ENCODE results near the gene NDUFA13.

DNA sequence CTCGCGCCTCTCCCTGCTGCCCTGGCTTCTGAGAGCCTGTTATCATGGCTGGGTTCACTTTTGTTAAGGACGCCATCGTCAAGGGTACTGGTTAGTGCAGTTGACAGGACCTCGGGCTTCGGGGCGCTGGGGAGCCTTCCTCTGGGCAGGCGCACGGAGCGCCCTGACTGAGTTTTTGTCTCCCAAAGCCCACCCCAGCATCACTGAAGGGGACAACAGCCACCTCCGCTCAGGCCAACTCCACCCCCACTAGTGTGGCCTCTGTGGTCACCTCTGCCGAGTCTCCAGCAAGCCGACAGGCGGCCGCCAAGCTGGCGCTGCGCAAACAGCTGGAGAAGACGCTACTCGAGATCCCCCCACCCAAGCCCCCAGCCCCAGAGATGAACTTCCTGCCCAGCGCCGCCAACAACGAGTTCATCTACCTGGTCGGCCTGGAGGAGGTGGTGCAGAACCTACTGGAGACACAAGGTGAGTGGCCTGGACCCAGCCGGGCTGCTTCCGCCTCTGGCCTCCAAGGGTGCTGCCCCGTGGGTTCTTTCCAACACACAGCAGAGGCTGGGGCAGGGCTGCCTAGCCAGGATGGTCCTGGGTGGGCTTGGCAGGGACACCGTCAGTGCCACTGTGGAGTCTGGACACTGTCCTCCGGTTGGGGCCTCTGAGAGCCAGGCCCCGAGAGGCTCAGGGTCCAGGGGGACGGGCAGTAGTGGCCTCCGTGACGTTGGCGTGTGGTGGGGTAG is 17.6 kb upstream of the NDUFA13 start:
- TF ChIP-seq, protein P1, sequence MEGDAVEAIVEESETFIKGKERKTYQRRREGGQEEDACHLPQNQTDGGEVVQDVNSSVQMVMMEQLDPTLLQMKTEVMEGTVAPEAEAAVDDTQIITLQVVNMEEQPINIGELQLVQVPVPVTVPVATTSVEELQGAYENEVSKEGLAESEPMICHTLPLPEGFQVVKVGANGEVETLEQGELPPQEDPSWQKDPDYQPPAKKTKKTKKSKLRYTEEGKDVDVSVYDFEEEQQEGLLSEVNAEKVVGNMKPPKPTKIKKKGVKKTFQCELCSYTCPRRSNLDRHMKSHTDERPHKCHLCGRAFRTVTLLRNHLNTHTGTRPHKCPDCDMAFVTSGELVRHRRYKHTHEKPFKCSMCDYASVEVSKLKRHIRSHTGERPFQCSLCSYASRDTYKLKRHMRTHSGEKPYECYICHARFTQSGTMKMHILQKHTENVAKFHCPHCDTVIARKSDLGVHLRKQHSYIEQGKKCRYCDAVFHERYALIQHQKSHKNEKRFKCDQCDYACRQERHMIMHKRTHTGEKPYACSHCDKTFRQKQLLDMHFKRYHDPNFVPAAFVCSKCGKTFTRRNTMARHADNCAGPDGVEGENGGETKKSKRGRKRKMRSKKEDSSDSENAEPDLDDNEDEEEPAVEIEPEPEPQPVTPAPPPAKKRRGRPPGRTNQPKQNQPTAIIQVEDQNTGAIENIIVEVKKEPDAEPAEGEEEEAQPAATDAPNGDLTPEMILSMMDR (IDR thresholded peaks at IDR 0.05), result no peak
- TF ChIP-seq MXI1 (IDR thresholded peaks at IDR 0.05; ENCODE audit: low read depth, low read length), result no peak
- no peak for TF ChIP-seq RFX5 (IDR thresholded peaks at IDR 0.05; ENCODE audit: low read length)
- no peak for TF ChIP-seq EP300 (IDR thresholded peaks at IDR 0.05; ENCODE audit: borderline replicate concordance in 1 of 2, low read depth in 1 of 2, low read length in 1 of 2)
- no peak for TF ChIP-seq EZH2phosphoT487 (IDR thresholded peaks at IDR 0.05; ENCODE audit: borderline replicate concordance, low read depth)

Measured in SK-N-SH (cell line).